ENCODE measurements around the gene CDC25A.
A peak's percentile ranks its signal among the peaks of the same experiment; 100 is the strongest.

The CDC25A gene

DNA sequence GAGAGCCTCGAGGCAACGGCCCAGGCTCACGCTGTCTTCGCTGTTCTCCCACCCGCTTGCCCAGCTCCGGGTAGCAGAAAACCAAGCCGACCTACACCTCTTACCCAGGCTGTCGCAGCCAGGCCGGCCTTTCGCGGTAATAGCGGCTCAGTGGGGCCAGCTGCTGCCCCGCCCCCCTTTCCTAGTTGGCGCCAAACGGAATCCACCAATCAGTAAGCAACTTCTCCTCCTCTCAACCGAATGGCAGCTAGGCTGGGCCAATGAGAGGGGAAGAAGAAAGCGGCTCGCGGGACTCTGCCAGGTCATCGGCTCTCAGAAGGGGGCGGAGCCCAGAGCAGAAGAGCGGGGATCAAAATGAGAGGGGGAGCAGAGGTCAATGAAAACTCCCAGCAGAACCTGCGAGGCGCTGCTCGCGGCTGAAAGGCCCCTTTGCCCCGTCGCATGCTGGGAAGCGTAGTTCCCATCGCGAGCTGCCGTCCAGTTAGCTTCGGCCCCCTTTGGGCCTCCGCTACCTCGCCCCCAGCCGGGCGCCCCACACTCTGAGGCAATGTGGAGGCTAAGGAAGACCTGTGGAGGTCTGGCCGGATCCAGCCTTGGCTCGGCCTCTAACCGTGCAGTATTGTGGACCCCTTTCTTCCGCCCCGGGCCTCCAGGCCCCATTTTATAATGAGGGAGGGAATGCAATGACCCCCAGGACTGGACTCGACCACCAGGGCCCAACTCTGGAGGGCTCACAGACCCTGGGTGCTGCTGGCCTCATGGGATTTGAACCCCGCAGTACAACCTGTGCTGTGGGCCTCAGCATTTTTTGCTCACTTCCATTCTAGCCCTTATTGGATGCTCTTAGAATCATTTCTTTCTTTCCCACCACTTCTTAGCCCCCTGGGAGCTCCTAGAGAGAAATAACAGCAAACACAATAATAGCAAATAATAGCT lies at the start of gene CDC25A:
Gene CDC25A (minus strand): TSS at position 152 of the 936 bp plus-strand sequence. CDS start 470 bp downstream, outside the sequence.
- Histone ChIP-seq H3K9me3 (ENCODE audit: control insufficient read depth in 2 of 2, low read length in 2 of 2) (no peaks in the 10 kb centered on the region), H3K4me1 (ENCODE audit: control insufficient read depth, insufficient read depth, low read length) (peaks cover 17% of the 10 kb centered on the region), H3K9ac (ENCODE audit: low read length in 2 of 2) (peak within 1 kb of the TSS; percentile 57 to 73), H3K36me3 (ENCODE audit: control insufficient read depth in 2 of 2, insufficient read depth in 2 of 2, low read length in 2 of 2) (no peaks in the 10 kb centered on the region), H3K27me3 (ENCODE audit: control insufficient read depth in 1 of 2, insufficient read depth in 2 of 2, low read length in 2 of 2) (no peaks in the 10 kb centered on the region), H3K4me3 (ENCODE audit: low read length in 2 of 2) (peak within 1 kb of the TSS; percentile 75 to 91), H3K27ac (ENCODE audit: low read length) (peak within 1 kb of the TSS; percentile 64)

GRCh38 chr3:48236531-48236930 lies 48.3 kb upstream of the CDC25A start:
- Histone ChIP-seq H3K36me3 (ENCODE audit: control insufficient read depth in 2 of 2, insufficient read depth in 2 of 2, low read length in 2 of 2) (no peaks in the 10 kb centered on the region), H3K27ac (ENCODE audit: low read length) (no peak overlapping the region), H3K4me1 (ENCODE audit: control insufficient read depth, insufficient read depth, low read length) (peaks cover 14% of the 10 kb centered on the region)

GRCh38 chr3:48233542-48233941 lies 45.3 kb upstream of the CDC25A start:
- H3K4me3 ChIP-seq (ENCODE audit: low read length in 2 of 2) = no peak overlapping the region
- no peaks in the 10 kb centered on the region for H3K27me3 ChIP-seq (ENCODE audit: control insufficient read depth in 1 of 2, insufficient read depth in 2 of 2, low read length in 2 of 2)
- peaks cover 3% of the 10 kb centered on the region for H3K4me1 ChIP-seq (ENCODE audit: control insufficient read depth, insufficient read depth, low read length)
- H3K27ac ChIP-seq (ENCODE audit: low read length) = no peak overlapping the region
- H3K9ac ChIP-seq (ENCODE audit: low read length in 2 of 2) = no peak overlapping the region
- H3K9me3 ChIP-seq (ENCODE audit: control insufficient read depth in 2 of 2, low read length in 2 of 2) = no peaks in the 10 kb centered on the region
- H3K36me3 ChIP-seq (ENCODE audit: control insufficient read depth in 2 of 2, insufficient read depth in 2 of 2, low read length in 2 of 2) = no peaks in the 10 kb centered on the region

More at GRCh38 chr3:48236531-48236930, 48.3 kb upstream of the CDC25A start:
- no peaks in the 10 kb centered on the region for H3K27me3 ChIP-seq (ENCODE audit: control insufficient read depth in 1 of 2, insufficient read depth in 2 of 2, low read length in 2 of 2)
- H3K4me3 ChIP-seq (ENCODE audit: low read length in 2 of 2) = no peak overlapping the region
- H3K9me3 ChIP-seq (ENCODE audit: control insufficient read depth in 2 of 2, low read length in 2 of 2) = no peaks in the 10 kb centered on the region
- no peak overlapping the region for H3K9ac ChIP-seq (ENCODE audit: low read length in 2 of 2)

GRCh38 chr3:48232734-48233133 lies 44.5 kb upstream of the CDC25A start:
- peaks cover 3% of the 10 kb centered on the region for H3K4me1 ChIP-seq (ENCODE audit: control insufficient read depth, insufficient read depth, low read length)
- H3K9ac ChIP-seq (ENCODE audit: low read length in 2 of 2) = no peak overlapping the region
- H3K36me3 ChIP-seq (ENCODE audit: control insufficient read depth in 2 of 2, insufficient read depth in 2 of 2, low read length in 2 of 2) = no peaks in the 10 kb centered on the region
- H3K9me3 ChIP-seq (ENCODE audit: control insufficient read depth in 2 of 2, low read length in 2 of 2) = no peaks in the 10 kb centered on the region
- peak overlapping the region in 1 of 2 donors; percentile 55 for H3K4me3 ChIP-seq (ENCODE audit: low read length in 2 of 2)
- H3K27me3 ChIP-seq (ENCODE audit: control insufficient read depth in 1 of 2, insufficient read depth in 2 of 2, low read length in 2 of 2) = no peaks in the 10 kb centered on the region
- H3K27ac ChIP-seq (ENCODE audit: low read length) = no peak overlapping the region

GRCh38 chr3:48232232-48232631 lies 44.0 kb upstream of the CDC25A start:
- Histone ChIP-seq H3K4me3 (ENCODE audit: low read length in 2 of 2) (no peak overlapping the region), H3K27ac (ENCODE audit: low read length) (no peak overlapping the region), H3K36me3 (ENCODE audit: control insufficient read depth in 2 of 2, insufficient read depth in 2 of 2, low read length in 2 of 2) (no peaks in the 10 kb centered on the region), H3K27me3 (ENCODE audit: control insufficient read depth in 1 of 2, insufficient read depth in 2 of 2, low read length in 2 of 2) (no peaks in the 10 kb centered on the region), H3K9ac (ENCODE audit: low read length in 2 of 2) (no peak overlapping the region), H3K9me3 (ENCODE audit: control insufficient read depth in 2 of 2, low read length in 2 of 2) (no peaks in the 10 kb centered on the region), H3K4me1 (ENCODE audit: control insufficient read depth, insufficient read depth, low read length) (peaks cover 3% of the 10 kb centered on the region)

DNA sequence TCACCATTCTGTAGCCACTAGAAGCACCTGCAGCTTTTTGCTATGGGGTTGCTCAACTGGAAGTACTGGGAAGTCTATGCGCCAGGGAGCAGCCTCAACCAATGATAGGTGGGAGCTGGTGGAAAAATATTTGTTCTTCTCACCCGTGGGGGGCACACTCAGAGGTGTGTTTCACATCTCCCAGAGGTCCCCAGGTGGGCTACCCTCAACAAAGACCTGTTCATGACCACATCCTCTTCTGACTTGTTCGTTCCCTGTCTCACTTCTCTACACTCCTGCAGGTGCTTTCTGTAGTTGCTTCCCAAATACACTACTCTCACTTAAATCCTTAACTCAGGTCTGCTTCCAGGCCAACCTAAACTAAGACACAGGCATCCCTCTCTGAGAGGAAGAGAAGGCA lies 38.7 kb upstream of the CDC25A start:
- Histone ChIP-seq H3K27me3 (ENCODE audit: control insufficient read depth in 1 of 2, insufficient read depth in 2 of 2, low read length in 2 of 2) (peaks cover 0 to 2% of the 10 kb centered on the region in 2 donors), H3K4me3 (ENCODE audit: low read length in 2 of 2) (no peak overlapping the region), H3K4me1 (ENCODE audit: control insufficient read depth, insufficient read depth, low read length) (no peaks in the 10 kb centered on the region), H3K27ac (ENCODE audit: low read length) (no peak overlapping the region), H3K9me3 (ENCODE audit: control insufficient read depth in 2 of 2, low read length in 2 of 2) (no peaks in the 10 kb centered on the region), H3K9ac (ENCODE audit: low read length in 2 of 2) (no peak overlapping the region), H3K36me3 (ENCODE audit: control insufficient read depth in 2 of 2, insufficient read depth in 2 of 2, low read length in 2 of 2) (no peaks in the 10 kb centered on the region)

DNA sequence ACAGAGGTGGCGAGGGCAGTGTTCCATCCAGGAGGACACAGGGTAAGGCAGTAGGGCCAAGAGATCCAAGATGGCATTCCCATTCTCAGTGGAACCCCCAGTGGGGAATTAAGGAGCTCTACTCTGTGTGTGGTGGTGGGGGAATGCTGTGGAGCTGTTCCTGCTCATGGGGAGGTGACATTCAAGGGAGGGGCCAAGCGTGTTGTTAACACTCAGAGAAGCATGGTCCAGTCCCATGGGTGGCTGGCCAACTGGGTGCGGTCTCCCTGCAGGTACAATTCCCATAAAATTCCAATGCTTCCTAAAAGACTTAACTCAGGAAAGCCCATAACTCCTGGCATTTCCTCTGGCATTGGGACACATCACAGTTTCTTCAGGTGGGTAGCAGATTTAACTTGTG lies 37.4 kb upstream of the CDC25A start:
- H3K4me3 ChIP-seq (ENCODE audit: low read length in 2 of 2) = no peak overlapping the region
- H3K4me1 ChIP-seq (ENCODE audit: control insufficient read depth, insufficient read depth, low read length) = no peaks in the 10 kb centered on the region
- H3K9me3 ChIP-seq (ENCODE audit: control insufficient read depth in 2 of 2, low read length in 2 of 2) = no peaks in the 10 kb centered on the region
- H3K36me3 ChIP-seq (ENCODE audit: control insufficient read depth in 2 of 2, insufficient read depth in 2 of 2, low read length in 2 of 2) = no peaks in the 10 kb centered on the region
- no peak overlapping the region for H3K27ac ChIP-seq (ENCODE audit: low read length)
- peaks cover 0 to 2% of the 10 kb centered on the region in 2 donors for H3K27me3 ChIP-seq (ENCODE audit: control insufficient read depth in 1 of 2, insufficient read depth in 2 of 2, low read length in 2 of 2)
- H3K9ac ChIP-seq (ENCODE audit: low read length in 2 of 2) = no peak overlapping the region

DNA sequence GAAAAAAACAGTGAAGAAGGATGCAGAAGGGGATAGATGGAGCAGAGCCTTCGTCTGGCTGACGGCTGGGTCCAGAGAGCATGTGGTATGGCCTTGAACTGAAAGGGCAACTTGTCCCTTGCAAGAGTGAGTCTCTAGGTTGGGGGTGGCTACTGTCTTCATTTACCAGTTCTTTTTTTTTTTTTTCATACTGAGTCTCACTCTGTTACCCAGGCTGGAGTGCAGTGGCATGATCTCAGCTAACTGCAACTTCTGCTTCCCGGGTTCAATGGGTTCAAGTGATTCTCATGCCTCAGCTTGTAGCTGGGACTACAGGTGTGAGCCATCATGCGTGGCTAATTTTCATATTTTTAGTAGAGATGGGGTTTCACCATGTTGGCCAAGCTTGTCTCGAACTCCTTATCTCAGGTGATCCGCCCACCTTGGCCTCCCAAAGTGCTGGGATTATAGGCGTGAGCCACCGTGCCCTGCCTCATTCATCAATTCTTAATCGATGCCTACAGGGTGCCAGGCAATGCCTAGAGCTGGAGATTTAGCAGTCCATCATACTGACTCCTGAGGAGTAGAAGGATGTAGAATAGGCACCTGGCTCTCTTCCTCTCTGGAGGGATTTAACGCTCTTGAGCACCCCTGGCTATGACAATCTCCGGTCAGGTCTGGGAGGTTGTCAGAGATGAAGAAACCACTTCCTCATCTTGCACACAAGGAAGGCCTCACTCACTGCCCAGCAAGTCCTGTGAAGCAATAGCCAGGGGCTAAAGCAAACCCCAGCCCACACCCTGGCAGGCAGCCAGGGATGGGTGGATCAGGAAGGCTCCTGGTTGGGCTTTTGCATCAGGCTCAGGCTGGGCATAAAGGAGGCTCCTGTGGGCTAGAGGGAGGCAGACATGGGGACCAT lies 34.6 kb upstream of the CDC25A start, which contains the start of gene CAMP:
Gene CAMP (plus strand): TSS at position 880 of the 898 bp plus-strand sequence. CDS start 17 bp downstream, at position 897.
- H3K9ac ChIP-seq (ENCODE audit: low read length in 2 of 2) = no peak within 1 kb of the TSS
- no peaks in the 10 kb centered on the region for H3K4me1 ChIP-seq (ENCODE audit: control insufficient read depth, insufficient read depth, low read length)
- no peaks in the 10 kb centered on the region for H3K9me3 ChIP-seq (ENCODE audit: control insufficient read depth in 2 of 2, low read length in 2 of 2)
- H3K27me3 ChIP-seq (ENCODE audit: control insufficient read depth in 1 of 2, insufficient read depth in 2 of 2, low read length in 2 of 2) = peaks cover 0 to 2% of the 10 kb centered on the region in 2 donors
- no peaks in the 10 kb centered on the region for H3K36me3 ChIP-seq (ENCODE audit: control insufficient read depth in 2 of 2, insufficient read depth in 2 of 2, low read length in 2 of 2)
- H3K27ac ChIP-seq (ENCODE audit: low read length) = no peak within 1 kb of the TSS
- H3K4me3 ChIP-seq (ENCODE audit: low read length in 2 of 2) = no peak within 1 kb of the TSS

GRCh38 chr3:48220746-48221145 lies 32.5 kb upstream of the CDC25A start:
- Histone ChIP-seq H3K9ac (ENCODE audit: low read length in 2 of 2) (no peak overlapping the region), H3K36me3 (ENCODE audit: control insufficient read depth in 2 of 2, insufficient read depth in 2 of 2, low read length in 2 of 2) (no peaks in the 10 kb centered on the region), H3K27me3 (ENCODE audit: control insufficient read depth in 1 of 2, insufficient read depth in 2 of 2, low read length in 2 of 2) (no peaks in the 10 kb centered on the region), H3K4me1 (ENCODE audit: control insufficient read depth, insufficient read depth, low read length) (peaks cover 9% of the 10 kb centered on the region), H3K4me3 (ENCODE audit: low read length in 2 of 2) (no peak overlapping the region), H3K27ac (ENCODE audit: low read length) (no peak overlapping the region), H3K9me3 (ENCODE audit: control insufficient read depth in 2 of 2, low read length in 2 of 2) (no peaks in the 10 kb centered on the region)

- Histone ChIP-seq H3K4me3 (ENCODE audit: low read length in 2 of 2) (no peak overlapping the region), H3K36me3 (ENCODE audit: control insufficient read depth in 2 of 2, insufficient read depth in 2 of 2, low read length in 2 of 2) (no peaks in the 10 kb centered on the region), H3K4me1 (ENCODE audit: control insufficient read depth, insufficient read depth, low read length) (peaks cover 19% of the 10 kb centered on the region), H3K27me3 (ENCODE audit: control insufficient read depth in 1 of 2, insufficient read depth in 2 of 2, low read length in 2 of 2) (no peaks in the 10 kb centered on the region), H3K9me3 (ENCODE audit: control insufficient read depth in 2 of 2, low read length in 2 of 2) (no peaks in the 10 kb centered on the region), H3K27ac (ENCODE audit: low read length) (no peak overlapping the region), H3K9ac (ENCODE audit: low read length in 2 of 2) (no peak overlapping the region)
These were observed 31.3 kb upstream of the CDC25A start for GRCh38 chr3:48219543-48219942.

All from stomach smooth muscle (tissue), 2 donors.